ENCODE results near the gene ZNF417.
"Not testable (repeated sequence)": the region's sequence is repeated elsewhere in the genome, so short reads cannot be mapped to it uniquely, and the experiment has no call there.

Gene ZNF417

GRCh38 chr19:57916168-57916995 is at the start of gene ZNF417:
Gene ZNF417, minus strand, starts transcription at chr19:57916592. Its CDS starts 181 bp downstream, at chr19:57916411.
- peak within 1 kb of the TSS; percentile 93 for H3K4me3 Mint-ChIP-seq
- peaks cover 65% of the 10 kb centered on the region for H3K9me3 Mint-ChIP-seq
- H3K27me3 Mint-ChIP-seq (ENCODE audit: low read depth, poor library complexity): not testable (repeated sequence)
- H3K4me1 Mint-ChIP-seq: peaks cover 30% of the 10 kb centered on the region
- DNase-seq: peak; percentile 78
- peaks cover 90% of the 10 kb centered on the region for H3K36me3 Mint-ChIP-seq (ENCODE audit: low read depth)
- peak within 1 kb of the TSS; percentile 92 for H3K27ac Mint-ChIP-seq

GRCh38 chr19:57964761-57965160 is 48.4 kb upstream of the ZNF417 start:
- no peak overlapping the region for H3K4me3 Mint-ChIP-seq
- H3K4me1 Mint-ChIP-seq: no peaks in the 10 kb centered on the region
- H3K27ac Mint-ChIP-seq: no peak overlapping the region
- no peak for DNase-seq
- TF ChIP-seq, protein P1, sequence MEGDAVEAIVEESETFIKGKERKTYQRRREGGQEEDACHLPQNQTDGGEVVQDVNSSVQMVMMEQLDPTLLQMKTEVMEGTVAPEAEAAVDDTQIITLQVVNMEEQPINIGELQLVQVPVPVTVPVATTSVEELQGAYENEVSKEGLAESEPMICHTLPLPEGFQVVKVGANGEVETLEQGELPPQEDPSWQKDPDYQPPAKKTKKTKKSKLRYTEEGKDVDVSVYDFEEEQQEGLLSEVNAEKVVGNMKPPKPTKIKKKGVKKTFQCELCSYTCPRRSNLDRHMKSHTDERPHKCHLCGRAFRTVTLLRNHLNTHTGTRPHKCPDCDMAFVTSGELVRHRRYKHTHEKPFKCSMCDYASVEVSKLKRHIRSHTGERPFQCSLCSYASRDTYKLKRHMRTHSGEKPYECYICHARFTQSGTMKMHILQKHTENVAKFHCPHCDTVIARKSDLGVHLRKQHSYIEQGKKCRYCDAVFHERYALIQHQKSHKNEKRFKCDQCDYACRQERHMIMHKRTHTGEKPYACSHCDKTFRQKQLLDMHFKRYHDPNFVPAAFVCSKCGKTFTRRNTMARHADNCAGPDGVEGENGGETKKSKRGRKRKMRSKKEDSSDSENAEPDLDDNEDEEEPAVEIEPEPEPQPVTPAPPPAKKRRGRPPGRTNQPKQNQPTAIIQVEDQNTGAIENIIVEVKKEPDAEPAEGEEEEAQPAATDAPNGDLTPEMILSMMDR (IDR thresholded peaks at IDR 0.05): no peak
- H3K27me3 Mint-ChIP-seq (ENCODE audit: low read depth, poor library complexity): no peaks in the 10 kb centered on the region
- peaks cover 77% of the 10 kb centered on the region for H3K9me3 Mint-ChIP-seq
- peaks cover 32% of the 10 kb centered on the region for H3K36me3 Mint-ChIP-seq (ENCODE audit: low read depth)

GRCh38 chr19:57961785-57962184 is 45.4 kb upstream of the ZNF417 start:
- DNase-seq: no peak
- H3K27ac Mint-ChIP-seq: no peak overlapping the region
- H3K4me1 Mint-ChIP-seq: no peaks in the 10 kb centered on the region
- H3K4me3 Mint-ChIP-seq: no peak overlapping the region
- TF ChIP-seq, protein P1 (IDR thresholded peaks at IDR 0.05): no peak
- peaks cover 2% of the 10 kb centered on the region for H3K27me3 Mint-ChIP-seq (ENCODE audit: low read depth, poor library complexity)
- H3K36me3 Mint-ChIP-seq (ENCODE audit: low read depth): peaks cover 36% of the 10 kb centered on the region
- peaks cover 80% of the 10 kb centered on the region for H3K9me3 Mint-ChIP-seq

DNA sequence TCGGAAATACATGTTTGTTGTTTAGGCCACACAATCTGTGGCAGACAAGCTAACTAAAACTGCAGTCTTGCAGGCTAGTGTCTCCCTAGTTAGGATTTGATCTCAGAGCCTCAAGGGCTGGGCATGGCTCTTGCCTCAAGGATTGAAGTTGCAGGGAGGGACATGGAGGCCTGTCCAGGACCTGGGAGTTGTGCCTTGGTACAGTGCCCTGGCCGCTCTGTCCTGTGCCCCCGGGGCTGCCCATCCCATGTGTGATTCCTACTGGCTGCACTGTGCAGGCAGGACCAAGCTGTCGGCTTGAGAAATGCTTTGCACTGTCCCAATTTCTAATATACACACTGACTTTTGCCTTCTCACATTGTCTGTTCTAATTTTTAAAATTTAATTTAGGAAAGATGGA is 38.6 kb upstream of the ZNF417 start:
- Mint-ChIP-seq H3K27ac (no peak overlapping the region), H3K9me3 (peaks cover 87% of the 10 kb centered on the region), H3K27me3 (ENCODE audit: low read depth, poor library complexity) (peaks cover 5% of the 10 kb centered on the region), H3K36me3 (ENCODE audit: low read depth) (peaks cover 22% of the 10 kb centered on the region), H3K4me3 (no peak overlapping the region), H3K4me1 (no peaks in the 10 kb centered on the region)
- DNase-seq: no peak
- TF ChIP-seq, protein P1 (IDR thresholded peaks at IDR 0.05): no peak

DNA sequence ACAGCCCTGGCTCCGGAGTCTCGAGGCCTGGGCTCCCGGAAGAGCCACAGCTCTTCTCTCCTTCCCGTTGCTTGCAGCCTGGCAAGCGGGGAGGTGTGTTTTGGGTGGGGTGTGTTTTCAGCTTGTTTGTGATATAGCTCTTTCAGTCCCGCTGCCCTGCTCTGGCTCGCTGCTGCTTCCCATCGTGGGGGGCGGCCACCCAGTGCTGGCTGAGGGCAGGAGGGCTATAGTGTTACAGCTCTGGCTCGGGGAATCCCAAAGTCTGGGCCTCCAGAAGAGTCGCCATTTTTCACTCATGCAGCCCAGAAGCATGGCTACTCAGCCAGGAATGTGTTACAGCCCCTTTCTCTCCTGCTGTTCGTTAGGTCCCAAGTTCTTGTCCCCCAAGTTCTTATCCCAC is 33.3 kb upstream of the ZNF417 start:
- Mint-ChIP-seq H3K4me1 (peaks cover 12% of the 10 kb centered on the region), H3K27ac (no peak overlapping the region), H3K27me3 (ENCODE audit: low read depth, poor library complexity) (peaks cover 2% of the 10 kb centered on the region), H3K9me3 (peaks cover 85% of the 10 kb centered on the region), H3K4me3 (no peak overlapping the region), H3K36me3 (ENCODE audit: low read depth) (peaks cover 32% of the 10 kb centered on the region)
- TF ChIP-seq, protein P1 (IDR thresholded peaks at IDR 0.05): no peak
- DNase-seq: no peak

GRCh38 chr19:57949296-57949695 is 32.9 kb upstream of the ZNF417 start:
- H3K4me3 Mint-ChIP-seq: no peak overlapping the region
- peaks cover 36% of the 10 kb centered on the region for H3K36me3 Mint-ChIP-seq (ENCODE audit: low read depth)
- DNase-seq: no peak
- H3K27ac Mint-ChIP-seq: no peak overlapping the region
- H3K4me1 Mint-ChIP-seq: peaks cover 12% of the 10 kb centered on the region
- peaks cover 2% of the 10 kb centered on the region for H3K27me3 Mint-ChIP-seq (ENCODE audit: low read depth, poor library complexity)
- TF ChIP-seq, protein P1 (IDR thresholded peaks at IDR 0.05): no peak
- H3K9me3 Mint-ChIP-seq: peaks cover 85% of the 10 kb centered on the region
